HepG2 (cell line): Measurements from ENCODE around the gene GNAT2. TPM values are rescaled to one million over a fixed set of nuclear protein-coding genes. Genes with fewer than 3 reads are reported as not detected.

Experiments used
- ARNTL ChIP-seq: sonication (generic); formaldehyde crosslinking; IDR thresholded peaks from 2 replicates; pipeline ENCODE4 v1.4.0; 2020; ENCODE audit warnings: mild to moderate bottlenecking, missing genetic modification reagents
- ATAD3A ChIP-seq: sonication (generic); formaldehyde crosslinking; IDR thresholded peaks from 2 replicates; pipeline ENCODE4 v1.4.0; 2020; ENCODE audit warnings: missing genetic modification reagents
- HINFP ChIP-seq: sonication (generic); formaldehyde crosslinking; IDR thresholded peaks from 2 replicates; pipeline ENCODE4 v1.4.0; 2020; ENCODE audit warnings: low read depth, mild to moderate bottlenecking, missing genetic modification reagents
- KDM2A ChIP-seq: sonication (generic); formaldehyde crosslinking; IDR thresholded peaks from 2 replicates; pipeline ENCODE4 v1.4.0; 2020; ENCODE audit warnings: low read depth, missing genetic modification reagents, borderline replicate concordance
- KDM5B ChIP-seq: sonication (generic); formaldehyde crosslinking; IDR thresholded peaks from 2 replicates; pipeline ENCODE4 v1.4.0; 2020; ENCODE audit warnings: missing genetic modification reagents, mild to moderate bottlenecking, borderline replicate concordance
- MAX ChIP-seq: IDR thresholded peaks from 2 replicates; pipeline ENCODE4 v1.6.1; 2012; ENCODE audit warnings: inconsistent platforms
- MEIS2 ChIP-seq: sonication (generic); formaldehyde crosslinking; IDR thresholded peaks from 2 replicates; pipeline ENCODE4 v1.9.0; 2021; ENCODE audit warnings: mild to moderate bottlenecking, missing genetic modification reagents
- PPARG ChIP-seq: conservative IDR thresholded peaks from 2 replicates; pipeline ENCODE4 v1.6.1; 2016; ENCODE audit warnings: missing biosample characterization, missing genetic modification reagents
- SIN3A ChIP-seq: IDR thresholded peaks from 2 replicates; pipeline ENCODE4 v1.6.1; 2011; ENCODE audit warnings: low read depth, mild to moderate bottlenecking, control low read depth, low read length, borderline replicate concordance
- SOX13 ChIP-seq, 3 experiments: fragments of 450-650 bp in 1 of 3; sonication (generic) in 1 of 3; formaldehyde crosslinking in 1 of 3; IDR thresholded peaks in 2 of 3; conservative IDR thresholded peaks in 1 of 3; 2 replicates each; pipeline versions ENCODE4 v1.5.0 to v1.6.1; 2016 to 2020; ENCODE audit warnings: antibody characterized with exemption in 1 of 3, mild to moderate bottlenecking in 1 of 3, missing compliant biosample characterization in 1 of 3, missing genetic modification reagents in 1 of 3, moderate library complexity in 1 of 3
- ZBTB34 ChIP-seq: sonication (generic); formaldehyde crosslinking; IDR thresholded peaks from 2 replicates; pipeline ENCODE4 v1.8.0; 2022; ENCODE audit warnings: mild to moderate bottlenecking, missing genetic modification reagents
- ZNF543 ChIP-seq: sonication (generic); formaldehyde crosslinking; IDR thresholded peaks from 2 replicates; pipeline ENCODE4 v1.4.0; 2020; ENCODE audit warnings: mild to moderate bottlenecking, missing genetic modification reagents
- ZNF780A ChIP-seq: sonication (generic); formaldehyde crosslinking; IDR thresholded peaks from 2 replicates; pipeline ENCODE4 v1.8.0; 2022; ENCODE audit warnings: mild to moderate bottlenecking, missing genetic modification reagents, moderate library complexity
- polyA plus RNA-seq, 8 experiments: library from polyadenylated mRNA; depleted of rRNA in 3 of 8; stranded (reverse) in 7 of 8; unstranded in 1 of 8; fragments of >200 nt; fragmentation: Illumina TruSeq in 4 of 8; extraction: Trizol in 4 of 8; gene quantifications; 2 replicates each; pipeline versions ENCODE4 v1.2.1 to v1.2.3, GENCODE V29; 2011 to 2016; ENCODE audit warnings: low read depth in 4 of 8, missing spikeins in 1 of 8, mixed read lengths in 1 of 8; ENCODE audit not compliant: insufficient read depth in 1 of 8
- total RNA-seq, 5 experiments: library from RNA; depleted of rRNA; stranded (reverse); fragments of >200 nt; fragmentation: Illumina TruSeq; extraction: Trizol; gene quantifications; 2 replicates each; pipeline ENCODE4 v1.2.3, GENCODE V29; 2016; ENCODE audit warnings: low read depth in 1 of 5
- TF ChIP-seq, protein P1 (sequence below): sonication (generic); formaldehyde crosslinking; IDR thresholded peaks from 2 replicates; pipeline ENCODE4 v1.4.0; 2020; ENCODE audit warnings: missing genetic modification reagents

Gene GNAT2
- total and polyA plus RNA-seq, 2 of the 13 experiments (the other 11 are each of a cell fraction or from before 2014, with no cell fraction given), result 0.08 to 0.20 TPM

DNA sequence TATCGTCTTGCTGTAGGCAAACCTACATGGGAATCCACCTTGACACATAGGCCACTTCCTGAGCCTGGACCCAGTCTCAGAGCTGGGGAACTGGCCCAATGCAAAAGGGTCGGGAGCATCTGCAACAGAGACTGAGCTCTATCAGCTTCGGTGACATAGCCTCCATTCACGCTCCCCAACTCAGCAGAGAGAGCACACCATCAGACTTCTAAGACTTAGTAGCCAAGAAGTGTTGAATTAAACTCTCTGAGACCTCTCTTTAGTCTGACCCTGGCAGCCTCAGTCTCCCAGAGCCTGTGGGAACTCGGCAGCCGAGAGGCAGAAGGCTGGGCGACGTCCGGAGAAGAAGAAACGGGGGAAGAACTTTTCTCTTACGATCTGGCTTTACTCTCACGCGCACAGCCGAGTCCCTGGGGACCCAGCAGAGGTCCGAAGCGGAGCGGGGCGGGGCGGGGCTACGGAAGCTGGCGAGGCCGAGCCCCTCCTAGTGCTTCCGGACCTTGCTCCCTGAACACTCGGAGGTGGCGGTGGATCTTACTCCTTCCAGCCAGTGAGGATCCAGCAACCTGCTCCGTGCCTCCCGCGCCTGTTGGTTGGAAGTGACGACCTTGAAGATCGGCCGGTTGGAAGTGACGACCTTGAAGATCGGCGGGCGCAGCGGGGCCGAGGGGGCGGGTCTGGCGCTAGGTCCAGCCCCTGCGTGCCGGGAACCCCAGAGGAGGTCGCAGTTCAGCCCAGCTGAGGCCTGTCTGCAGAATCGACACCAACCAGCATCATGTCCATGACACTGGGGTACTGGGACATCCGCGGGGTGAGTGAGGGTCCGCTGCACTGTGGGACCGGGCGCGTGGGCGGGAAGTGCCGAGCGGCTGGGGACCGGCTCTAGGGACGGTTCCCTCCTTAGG lies 36.5 kb upstream of the GNAT2 start, which contains the start of gene GSTM4 (continued):
- TF ChIP-seq, protein P1, sequence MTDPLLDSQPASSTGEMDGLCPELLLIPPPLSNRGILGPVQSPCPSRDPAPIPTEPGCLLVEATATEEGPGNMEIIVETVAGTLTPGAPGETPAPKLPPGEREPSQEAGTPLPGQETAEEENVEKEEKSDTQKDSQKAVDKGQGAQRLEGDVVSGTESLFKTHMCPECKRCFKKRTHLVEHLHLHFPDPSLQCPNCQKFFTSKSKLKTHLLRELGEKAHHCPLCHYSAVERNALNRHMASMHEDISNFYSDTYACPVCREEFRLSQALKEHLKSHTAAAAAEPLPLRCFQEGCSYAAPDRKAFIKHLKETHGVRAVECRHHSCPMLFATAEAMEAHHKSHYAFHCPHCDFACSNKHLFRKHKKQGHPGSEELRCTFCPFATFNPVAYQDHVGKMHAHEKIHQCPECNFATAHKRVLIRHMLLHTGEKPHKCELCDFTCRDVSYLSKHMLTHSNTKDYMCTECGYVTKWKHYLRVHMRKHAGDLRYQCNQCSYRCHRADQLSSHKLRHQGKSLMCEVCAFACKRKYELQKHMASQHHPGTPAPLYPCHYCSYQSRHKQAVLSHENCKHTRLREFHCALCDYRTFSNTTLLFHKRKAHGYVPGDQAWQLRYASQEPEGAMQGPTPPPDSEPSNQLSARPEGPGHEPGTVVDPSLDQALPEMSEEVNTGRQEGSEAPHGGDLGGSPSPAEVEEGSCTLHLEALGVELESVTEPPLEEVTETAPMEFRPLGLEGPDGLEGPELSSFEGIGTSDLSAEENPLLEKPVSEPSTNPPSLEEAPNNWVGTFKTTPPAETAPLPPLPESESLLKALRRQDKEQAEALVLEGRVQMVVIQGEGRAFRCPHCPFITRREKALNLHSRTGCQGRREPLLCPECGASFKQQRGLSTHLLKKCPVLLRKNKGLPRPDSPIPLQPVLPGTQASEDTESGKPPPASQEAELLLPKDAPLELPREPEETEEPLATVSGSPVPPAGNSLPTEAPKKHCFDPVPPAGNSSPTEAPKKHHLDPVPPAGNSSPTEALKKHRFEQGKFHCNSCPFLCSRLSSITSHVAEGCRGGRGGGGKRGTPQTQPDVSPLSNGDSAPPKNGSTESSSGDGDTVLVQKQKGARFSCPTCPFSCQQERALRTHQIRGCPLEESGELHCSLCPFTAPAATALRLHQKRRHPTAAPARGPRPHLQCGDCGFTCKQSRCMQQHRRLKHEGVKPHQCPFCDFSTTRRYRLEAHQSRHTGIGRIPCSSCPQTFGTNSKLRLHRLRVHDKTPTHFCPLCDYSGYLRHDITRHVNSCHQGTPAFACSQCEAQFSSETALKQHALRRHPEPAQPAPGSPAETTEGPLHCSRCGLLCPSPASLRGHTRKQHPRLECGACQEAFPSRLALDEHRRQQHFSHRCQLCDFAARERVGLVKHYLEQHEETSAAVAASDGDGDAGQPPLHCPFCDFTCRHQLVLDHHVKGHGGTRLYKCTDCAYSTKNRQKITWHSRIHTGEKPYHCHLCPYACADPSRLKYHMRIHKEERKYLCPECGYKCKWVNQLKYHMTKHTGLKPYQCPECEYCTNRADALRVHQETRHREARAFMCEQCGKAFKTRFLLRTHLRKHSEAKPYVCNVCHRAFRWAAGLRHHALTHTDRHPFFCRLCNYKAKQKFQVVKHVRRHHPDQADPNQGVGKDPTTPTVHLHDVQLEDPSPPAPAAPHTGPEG (CRISPR knock-in tag), result peak; percentile 57; the same call in 1 of the 2 replicates
- peak; percentile 63; the same call in 1 of the 2 replicates for TF ChIP-seq MAX
- TF ChIP-seq SIN3A, result peak; percentile 57; the same call in 1 of the 2 replicates
- no peak for TF ChIP-seq ATAD3A (CRISPR knock-in tag)
- TF ChIP-seq MEIS2 (CRISPR knock-in tag), result peak; percentile 68; the same call in 1 of the 2 replicates
- TF ChIP-seq ARNTL (CRISPR knock-in tag), result peak; percentile 85; the same call in 1 of the 2 replicates
- TF ChIP-seq ZNF543 (CRISPR knock-in tag), result peak; percentile 92; the same call in 1 of the 2 replicates
- TF ChIP-seq SOX13 (IDR thresholded peaks at IDR 0.05), result no peak
- 0 out of 4 replicates have a peak, but pooled peaks of 1 of the 2 experiments have one; percentile 14 for TF ChIP-seq SOX13 (CRISPR knock-in tag; conservative IDR thresholded peaks at IDR 0.05 in 1 of 2, IDR thresholded peaks at IDR 0.05 in 1 of 2)
- TF ChIP-seq HINFP (CRISPR knock-in tag), result peak; percentile 85; the same call in 1 of the 2 replicates
- TF ChIP-seq ZBTB34 (CRISPR knock-in tag), result no peak
- TF ChIP-seq PPARG (CRISPR knock-in tag), result peak; percentile 36; the same call in 1 of the 2 replicates
- TF ChIP-seq KDM2A, result peak; percentile 84
- peak; percentile 76 for TF ChIP-seq KDM5B (CRISPR knock-in tag)
- peak; percentile 46; the same call in 1 of the 2 replicates for TF ChIP-seq ZNF780A
